Measurements from ENCODE around the gene VDAC2.

DNA sequence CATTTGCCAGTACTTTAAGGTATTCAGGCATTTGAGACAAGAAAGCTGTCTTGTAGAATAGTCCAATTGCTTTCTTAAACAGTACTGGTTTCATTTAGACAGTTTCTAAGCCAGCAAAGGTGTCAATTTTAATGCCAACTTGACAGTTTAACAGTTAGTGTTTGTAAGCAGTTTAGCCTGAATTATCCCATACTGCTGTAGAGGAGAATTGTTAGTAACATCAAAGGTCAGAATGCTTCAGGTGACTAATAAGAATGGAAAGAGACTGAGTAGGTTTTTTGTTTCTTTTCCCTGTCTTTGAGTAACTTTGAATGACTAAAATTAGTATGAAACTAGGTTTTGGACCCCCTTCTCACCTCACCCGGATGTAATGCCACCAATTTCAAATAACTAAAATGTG, 29.5 kb upstream of the VDAC2 start:
- TF ChIP-seq, protein P1, sequence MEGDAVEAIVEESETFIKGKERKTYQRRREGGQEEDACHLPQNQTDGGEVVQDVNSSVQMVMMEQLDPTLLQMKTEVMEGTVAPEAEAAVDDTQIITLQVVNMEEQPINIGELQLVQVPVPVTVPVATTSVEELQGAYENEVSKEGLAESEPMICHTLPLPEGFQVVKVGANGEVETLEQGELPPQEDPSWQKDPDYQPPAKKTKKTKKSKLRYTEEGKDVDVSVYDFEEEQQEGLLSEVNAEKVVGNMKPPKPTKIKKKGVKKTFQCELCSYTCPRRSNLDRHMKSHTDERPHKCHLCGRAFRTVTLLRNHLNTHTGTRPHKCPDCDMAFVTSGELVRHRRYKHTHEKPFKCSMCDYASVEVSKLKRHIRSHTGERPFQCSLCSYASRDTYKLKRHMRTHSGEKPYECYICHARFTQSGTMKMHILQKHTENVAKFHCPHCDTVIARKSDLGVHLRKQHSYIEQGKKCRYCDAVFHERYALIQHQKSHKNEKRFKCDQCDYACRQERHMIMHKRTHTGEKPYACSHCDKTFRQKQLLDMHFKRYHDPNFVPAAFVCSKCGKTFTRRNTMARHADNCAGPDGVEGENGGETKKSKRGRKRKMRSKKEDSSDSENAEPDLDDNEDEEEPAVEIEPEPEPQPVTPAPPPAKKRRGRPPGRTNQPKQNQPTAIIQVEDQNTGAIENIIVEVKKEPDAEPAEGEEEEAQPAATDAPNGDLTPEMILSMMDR (IDR thresholded peaks at IDR 0.05) = no peak
- TF ChIP-seq RELA (CRISPR knock-in tag; IDR thresholded peaks at IDR 0.05; ENCODE audit: borderline replicate concordance) = no peak
- TF ChIP-seq, protein P2, sequence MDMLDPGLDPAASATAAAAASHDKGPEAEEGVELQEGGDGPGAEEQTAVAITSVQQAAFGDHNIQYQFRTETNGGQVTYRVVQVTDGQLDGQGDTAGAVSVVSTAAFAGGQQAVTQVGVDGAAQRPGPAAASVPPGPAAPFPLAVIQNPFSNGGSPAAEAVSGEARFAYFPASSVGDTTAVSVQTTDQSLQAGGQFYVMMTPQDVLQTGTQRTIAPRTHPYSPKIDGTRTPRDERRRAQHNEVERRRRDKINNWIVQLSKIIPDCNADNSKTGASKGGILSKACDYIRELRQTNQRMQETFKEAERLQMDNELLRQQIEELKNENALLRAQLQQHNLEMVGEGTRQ (CRISPR knock-in tag; IDR thresholded peaks at IDR 0.05) = no peak
- TF ChIP-seq, protein P3, sequence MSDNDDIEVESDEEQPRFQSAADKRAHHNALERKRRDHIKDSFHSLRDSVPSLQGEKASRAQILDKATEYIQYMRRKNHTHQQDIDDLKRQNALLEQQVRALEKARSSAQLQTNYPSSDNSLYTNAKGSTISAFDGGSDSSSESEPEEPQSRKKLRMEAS (CRISPR knock-in tag; IDR thresholded peaks at IDR 0.05) = no peak
- TF ChIP-seq, protein P4, sequence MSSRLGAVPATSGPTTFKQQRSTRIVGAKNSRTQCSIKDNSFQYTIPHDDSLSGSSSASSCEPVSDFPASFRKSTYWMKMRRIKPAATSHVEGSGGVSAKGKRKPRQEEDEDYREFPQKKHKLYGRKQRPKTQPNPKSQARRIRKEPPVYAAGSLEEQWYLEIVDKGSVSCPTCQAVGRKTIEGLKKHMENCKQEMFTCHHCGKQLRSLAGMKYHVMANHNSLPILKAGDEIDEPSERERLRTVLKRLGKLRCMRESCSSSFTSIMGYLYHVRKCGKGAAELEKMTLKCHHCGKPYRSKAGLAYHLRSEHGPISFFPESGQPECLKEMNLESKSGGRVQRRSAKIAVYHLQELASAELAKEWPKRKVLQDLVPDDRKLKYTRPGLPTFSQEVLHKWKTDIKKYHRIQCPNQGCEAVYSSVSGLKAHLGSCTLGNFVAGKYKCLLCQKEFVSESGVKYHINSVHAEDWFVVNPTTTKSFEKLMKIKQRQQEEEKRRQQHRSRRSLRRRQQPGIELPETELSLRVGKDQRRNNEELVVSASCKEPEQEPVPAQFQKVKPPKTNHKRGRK (CRISPR knock-in tag; IDR thresholded peaks at IDR 0.05; ENCODE audit: borderline replicate concordance) = no peak
- no peak for TF ChIP-seq ELF4 (CRISPR knock-in tag; IDR thresholded peaks at IDR 0.05; ENCODE audit: low read depth)
- TF ChIP-seq, protein P5, sequence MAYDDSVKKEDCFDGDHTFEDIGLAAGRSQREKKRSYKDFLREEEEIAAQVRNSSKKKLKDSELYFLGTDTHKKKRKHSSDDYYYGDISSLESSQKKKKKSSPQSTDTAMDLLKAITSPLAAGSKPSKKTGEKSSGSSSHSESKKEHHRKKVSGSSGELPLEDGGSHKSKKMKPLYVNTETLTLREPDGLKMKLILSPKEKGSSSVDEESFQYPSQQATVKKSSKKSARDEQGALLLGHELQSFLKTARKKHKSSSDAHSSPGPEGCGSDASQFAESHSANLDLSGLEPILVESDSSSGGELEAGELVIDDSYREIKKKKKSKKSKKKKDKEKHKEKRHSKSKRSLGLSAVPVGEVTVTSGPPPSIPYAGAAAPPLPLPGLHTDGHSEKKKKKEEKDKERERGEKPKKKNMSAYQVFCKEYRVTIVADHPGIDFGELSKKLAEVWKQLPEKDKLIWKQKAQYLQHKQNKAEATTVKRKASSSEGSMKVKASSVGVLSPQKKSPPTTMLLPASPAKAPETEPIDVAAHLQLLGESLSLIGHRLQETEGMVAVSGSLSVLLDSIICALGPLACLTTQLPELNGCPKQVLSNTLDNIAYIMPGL (CRISPR knock-in tag; IDR thresholded peaks at IDR 0.05) = no peak
